GM19193 (cell line): ENCODE data around the gene SRRM3.

Source experiments
- POLR2A ChIP-seq: IDR thresholded peaks from 4 replicates; pipeline ENCODE4 v1.6.1; 2011; ENCODE audit not compliant: insufficient read depth, insufficient read length; ENCODE audit errors: extremely low read depth

Gene SRRM3

GRCh38 chr7:76252021-76252420 is 50.3 kb downstream of the SRRM3 start:
- no peak for TF ChIP-seq POLR2A

GRCh38 chr7:76254781-76255180 is 53.1 kb downstream of the SRRM3 start:
- no peak for TF ChIP-seq POLR2A

- TF ChIP-seq POLR2A = no peak
Measured at GRCh38 chr7:76257973-76258372, 56.3 kb downstream of the SRRM3 start.

GRCh38 chr7:76259124-76260093 is 57.7 kb downstream of the SRRM3 start:
- TF ChIP-seq POLR2A = no peak

GRCh38 chr7:76260171-76260703 is 58.5 kb downstream of the SRRM3 start:
- TF ChIP-seq POLR2A = no peak

- no peak for TF ChIP-seq POLR2A
Measured at GRCh38 chr7:76261329-76261728, 59.6 kb downstream of the SRRM3 start.

GRCh38 chr7:76261931-76262330 is 60.2 kb downstream of the SRRM3 start:
- TF ChIP-seq POLR2A = no peak

- no peak for TF ChIP-seq POLR2A
Measured at GRCh38 chr7:76262683-76263402, 61.1 kb downstream of the SRRM3 start.

GRCh38 chr7:76265299-76265698 is 63.6 kb downstream of the SRRM3 start:
- TF ChIP-seq POLR2A = no peak

GRCh38 chr7:76267107-76267893 is 65.6 kb downstream of the SRRM3 start:
- no peak for TF ChIP-seq POLR2A

- no peak for TF ChIP-seq POLR2A
Measured at GRCh38 chr7:76267894-76268183, 66.1 kb downstream of the SRRM3 start.

GRCh38 chr7:76268376-76268775 is 66.7 kb downstream of the SRRM3 start:
- TF ChIP-seq POLR2A = no peak

GRCh38 chr7:76269895-76270294 is 68.2 kb downstream of the SRRM3 start:
- TF ChIP-seq POLR2A = no peak

GRCh38 chr7:76272142-76272541 is 70.4 kb downstream of the SRRM3 start:
- TF ChIP-seq POLR2A = no peak

GRCh38 chr7:76272851-76273497 is 71.3 kb downstream of the SRRM3 start:
- no peak for TF ChIP-seq POLR2A

GRCh38 chr7:76273503-76273902 is 71.8 kb downstream of the SRRM3 start:
- TF ChIP-seq POLR2A = no peak
